HG02763 (cell line): ENCODE data around the gene SMIM7.

Experiments used
- ATAC-seq: cut with Tn5 transposase; IDR thresholded peaks from one replicate; pipeline ENCODE4 v1.9.1; 2021; ENCODE audit warnings: mild to moderate bottlenecking, moderate library complexity; ENCODE audit not compliant: unreplicated experiment

Gene SMIM7

GRCh38 chr19:16599655-16600346, 60.1 kb downstream of the SMIM7 start:
- no peak for ATAC-seq

GRCh38 chr19:16598848-16599247, 61.1 kb downstream of the SMIM7 start:
- no peak for ATAC-seq

GRCh38 chr19:16596399-16596798, 63.5 kb downstream of the SMIM7 start:
- ATAC-seq: no peak
